ENCODE data around the gene KRT2.

The KRT2 gene

GRCh38 chr12:52636189-52636588 lies 15.8 kb downstream of the KRT2 start:
- no peak for DNase-seq

GRCh38 chr12:52634266-52635056 lies 17.6 kb downstream of the KRT2 start:
- peak in 1 of 3 experiments; percentile 34 for DNase-seq

GRCh38 chr12:52633383-52633782 lies 18.6 kb downstream of the KRT2 start:
- DNase-seq, result no peak

- DNase-seq, result no peak
Observed at GRCh38 chr12:52632656-52633055, 19.4 kb downstream of the KRT2 start.

GRCh38 chr12:52631676-52632459 lies 20.1 kb downstream of the KRT2 start:
- no peak for DNase-seq

- no peak for DNase-seq
Observed at GRCh38 chr12:52631264-52631663, 20.7 kb downstream of the KRT2 start.

GRCh38 chr12:52630599-52631200 lies 21.3 kb downstream of the KRT2 start:
- DNase-seq, result no peak

- DNase-seq, result no peak
Observed at GRCh38 chr12:52630008-52630500, 22.0 kb downstream of the KRT2 start.

- no peak for DNase-seq
Observed at GRCh38 chr12:52629281-52630007, 22.6 kb downstream of the KRT2 start.

- DNase-seq, result no peak
Observed at GRCh38 chr12:52628841-52629240, 23.2 kb downstream of the KRT2 start.

- no peak for DNase-seq
Observed at GRCh38 chr12:52628111-52628507, 23.9 kb downstream of the KRT2 start.

- peak in 2 of 3 experiments; percentile 29 to 45 for DNase-seq
Observed at GRCh38 chr12:52627395-52628110, 24.5 kb downstream of the KRT2 start.

- no peak for DNase-seq
Observed at GRCh38 chr12:52622349-52622748, 29.7 kb downstream of the KRT2 start.

- DNase-seq, result no peak
Observed at GRCh38 chr12:52618866-52619265, 33.1 kb downstream of the KRT2 start.

- DNase-seq, result no peak
Observed at GRCh38 chr12:52618216-52618615, 33.8 kb downstream of the KRT2 start, which contains the start of gene KRT73. TSS of gene KRT73 (minus strand) at chr12:52618559. CDS start at chr12:52618524, 35 bp downstream.

GRCh38 chr12:52617403-52617785 lies 34.6 kb downstream of the KRT2 start:
- DNase-seq, result no peak

- DNase-seq, result no peak
Observed at GRCh38 chr12:52616680-52617402, 35.2 kb downstream of the KRT2 start.

GRCh38 chr12:52615912-52616311 lies 36.1 kb downstream of the KRT2 start:
- no peak for DNase-seq

GRCh38 chr12:52615208-52615868 lies 36.7 kb downstream of the KRT2 start:
- DNase-seq, result no peak

GRCh38 chr12:52614381-52615207 lies 37.4 kb downstream of the KRT2 start:
- DNase-seq, result no peak
